ENCODE data around the gene ZNF275.
"Not testable (repeated sequence)": the region's sequence is repeated elsewhere in the genome, so short reads cannot be mapped to it uniquely, and the experiment has no call there.

ZNF275 gene

DNA sequence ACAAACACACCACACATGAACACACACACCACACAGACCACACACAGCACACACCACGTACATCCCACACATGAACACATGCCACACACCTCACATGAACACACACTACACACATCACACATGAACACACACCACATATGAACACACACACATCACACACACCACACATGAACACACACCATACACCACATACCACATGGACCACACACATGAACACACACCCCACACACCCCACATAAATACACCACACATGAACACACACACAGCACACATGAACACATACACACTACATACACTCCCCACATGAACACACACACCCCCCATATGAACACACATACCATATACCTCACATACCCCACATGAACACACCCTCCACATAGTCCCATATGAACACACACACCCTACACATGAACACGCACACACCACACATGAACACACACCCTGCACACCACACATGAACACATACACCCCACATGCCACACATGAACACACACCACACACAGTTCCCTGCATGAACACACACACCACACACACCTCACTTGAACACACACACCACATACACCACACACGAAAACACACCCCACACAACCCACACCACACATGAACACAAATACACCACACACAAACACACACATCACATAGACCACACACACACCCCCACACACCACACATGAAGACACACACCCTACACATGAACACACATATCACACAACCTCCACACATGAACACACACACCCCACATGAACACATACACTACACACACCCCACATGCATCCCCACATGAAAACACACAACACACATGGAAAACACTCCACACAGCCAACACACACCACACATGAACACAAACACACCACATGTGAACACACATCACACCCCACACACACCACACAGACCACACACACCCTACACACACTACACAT is 48.9 kb downstream of the ZNF275 start:
- Histone ChIP-seq H3K14ac (ENCODE audit: low read length in 2 of 2) (no peak overlapping the region), H3K27me3 (ENCODE audit: control insufficient read depth in 1 of 2, insufficient read depth in 1 of 2, low read length in 2 of 2) (peaks cover 0 to 18% of the 10 kb centered on the region in 2 experiments), H4K8ac (ENCODE audit: low read length) (no peak overlapping the region), H3K36me3 (ENCODE audit: control insufficient read depth in 1 of 2, insufficient read depth in 2 of 2, low read depth in 1 of 2, low read length in 2 of 2) (no peaks in the 10 kb centered on the region), H3K27ac (ENCODE audit: low read length, poor library complexity, severe bottlenecking) (no peak overlapping the region), H4K91ac (ENCODE audit: low read length) (peak overlapping the region; percentile 56), H3K23ac (ENCODE audit: low read length in 2 of 2) (no peak overlapping the region), H3K9me3 (ENCODE audit: control insufficient read depth, low read length) (no peaks in the 10 kb centered on the region), H3K4ac (ENCODE audit: low read depth in 1 of 2, low read length in 2 of 2) (no peak overlapping the region), H3K9ac (ENCODE audit: low read length) (peak overlapping the region; percentile 90), H2BK120ac (ENCODE audit: low read depth, low read length) (no peak overlapping the region), H3K18ac (ENCODE audit: low read depth in 1 of 2, low read length in 2 of 2) (no peak overlapping the region), H2AK5ac (ENCODE audit: low read length, severe bottlenecking) (no peak overlapping the region), H3K4me1 (ENCODE audit: control insufficient read depth, insufficient read depth, low read depth, low read length) (peaks cover 4% of the 10 kb centered on the region), H3K4me3 (ENCODE audit: insufficient read depth in 1 of 2, low read depth in 1 of 2, low read length in 2 of 2) (peak overlapping the region in 1 of 2 experiments; percentile 15), H2BK5ac (ENCODE audit: low read depth, low read length, poor library complexity, severe bottlenecking) (no peak overlapping the region), H3K79me1 (replicated peaks; ENCODE audit: low read length, poor library complexity, severe bottlenecking) (no peaks in the 10 kb centered on the region), H3K4me2 (ENCODE audit: low read length, poor library complexity, severe bottlenecking) (no peak overlapping the region), H2AFZ (ENCODE audit: low read depth, low read length) (no peak overlapping the region), H2BK15ac (ENCODE audit: low read depth, poor library complexity, severe bottlenecking) (no peak overlapping the region), H2BK12ac (ENCODE audit: low read length in 2 of 2) (no peak overlapping the region)
- WGBS, result 91% methylated on average over 3 of the region's 3 CpGs
- DNase-seq, result no peak

DNA sequence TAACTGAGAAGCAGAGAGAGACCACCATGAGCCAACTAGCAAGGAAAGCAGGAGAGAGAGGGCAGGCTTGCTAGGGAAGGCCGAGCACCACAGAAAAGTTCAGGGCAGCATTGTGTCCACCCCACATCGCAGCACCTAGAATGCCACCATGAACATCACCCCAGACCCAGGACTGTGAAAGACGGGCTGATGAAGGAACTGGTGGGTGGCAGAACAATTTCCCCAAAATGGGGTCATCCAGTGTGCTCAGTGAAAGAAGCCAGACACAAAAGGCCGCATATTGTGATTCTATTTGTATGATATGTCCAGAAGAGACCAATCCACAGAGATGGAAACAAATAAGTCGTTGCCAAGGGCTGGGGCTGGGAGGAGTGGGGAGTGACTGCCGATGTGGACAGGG is 50.4 kb downstream of the ZNF275 start:
- H3K9ac ChIP-seq (ENCODE audit: low read length), result no peak overlapping the region
- H3K27ac ChIP-seq (ENCODE audit: low read length, poor library complexity, severe bottlenecking), result no peak overlapping the region
- no peak overlapping the region for H3K4ac ChIP-seq (ENCODE audit: low read depth in 1 of 2, low read length in 2 of 2)
- 88% methylated on average over 5 of the region's 6 CpGs for WGBS
- no peak overlapping the region for H4K91ac ChIP-seq (ENCODE audit: low read length)
- no peak overlapping the region for H2AFZ ChIP-seq (ENCODE audit: low read depth, low read length)
- H2AK5ac ChIP-seq (ENCODE audit: low read length, severe bottlenecking), result no peak overlapping the region
- no peak overlapping the region for H2BK120ac ChIP-seq (ENCODE audit: low read depth, low read length)
- peaks cover 4% of the 10 kb centered on the region for H3K4me1 ChIP-seq (ENCODE audit: control insufficient read depth, insufficient read depth, low read depth, low read length)
- H3K27me3 ChIP-seq (ENCODE audit: control insufficient read depth in 1 of 2, insufficient read depth in 1 of 2, low read length in 2 of 2), result peaks cover 0 to 24% of the 10 kb centered on the region in 2 experiments
- H2BK15ac ChIP-seq (ENCODE audit: low read depth, poor library complexity, severe bottlenecking), result no peak overlapping the region
- no peaks in the 10 kb centered on the region for H3K79me1 ChIP-seq (replicated peaks; ENCODE audit: low read length, poor library complexity, severe bottlenecking)
- no peak overlapping the region for H2BK5ac ChIP-seq (ENCODE audit: low read depth, low read length, poor library complexity, severe bottlenecking)
- no peak overlapping the region for H3K4me2 ChIP-seq (ENCODE audit: low read length, poor library complexity, severe bottlenecking)
- H3K4me3 ChIP-seq (ENCODE audit: insufficient read depth in 1 of 2, low read depth in 1 of 2, low read length in 2 of 2), result no peak overlapping the region
- H3K23ac ChIP-seq (ENCODE audit: low read length in 2 of 2), result no peak overlapping the region
- no peak for DNase-seq
- no peak overlapping the region for H3K14ac ChIP-seq (ENCODE audit: low read length in 2 of 2)
- H3K36me3 ChIP-seq (ENCODE audit: control insufficient read depth in 1 of 2, insufficient read depth in 2 of 2, low read depth in 1 of 2, low read length in 2 of 2), result no peaks in the 10 kb centered on the region
- H3K9me3 ChIP-seq (ENCODE audit: control insufficient read depth, low read length), result no peaks in the 10 kb centered on the region
- H4K8ac ChIP-seq (ENCODE audit: low read length), result no peak overlapping the region
- H3K18ac ChIP-seq (ENCODE audit: low read depth in 1 of 2, low read length in 2 of 2), result no peak overlapping the region
- H2BK12ac ChIP-seq (ENCODE audit: low read length in 2 of 2), result no peak overlapping the region

DNA sequence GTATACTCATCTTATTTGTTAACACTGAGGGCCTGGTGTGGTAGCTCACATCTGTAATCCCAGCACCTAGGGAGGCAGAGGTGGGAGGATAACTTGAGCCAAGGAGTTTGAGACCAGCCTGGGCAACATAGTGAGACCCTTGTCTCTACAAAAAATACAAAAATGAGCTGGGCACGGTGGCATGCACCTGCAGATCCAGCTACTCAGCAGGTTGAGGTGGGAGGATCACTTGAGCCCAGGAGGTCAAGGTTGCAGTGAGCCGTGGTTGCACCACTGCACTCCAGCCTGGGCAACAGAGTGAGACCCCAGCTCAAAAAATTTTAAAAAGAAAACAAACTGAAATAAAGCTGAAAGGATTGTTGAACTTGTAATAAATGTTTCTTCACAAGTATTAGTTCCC is 51.0 kb downstream of the ZNF275 start:
- H3K4me1 ChIP-seq (ENCODE audit: control insufficient read depth, insufficient read depth, low read depth, low read length); H3K79me1 ChIP-seq (replicated peaks; ENCODE audit: low read length, poor library complexity, severe bottlenecking); H2AFZ ChIP-seq (ENCODE audit: low read depth, low read length); H2BK15ac ChIP-seq (ENCODE audit: low read depth, poor library complexity, severe bottlenecking); H3K23ac ChIP-seq (ENCODE audit: low read length in 2 of 2); H4K91ac ChIP-seq (ENCODE audit: low read length); H2AK5ac ChIP-seq (ENCODE audit: low read length, severe bottlenecking); H2BK12ac ChIP-seq (ENCODE audit: low read length in 2 of 2); DNase-seq; H3K14ac ChIP-seq (ENCODE audit: low read length in 2 of 2); H3K36me3 ChIP-seq (ENCODE audit: control insufficient read depth in 1 of 2, insufficient read depth in 2 of 2, low read depth in 1 of 2, low read length in 2 of 2); H3K4me3 ChIP-seq (ENCODE audit: insufficient read depth in 1 of 2, low read depth in 1 of 2, low read length in 2 of 2); H2BK120ac ChIP-seq (ENCODE audit: low read depth, low read length); H3K27ac ChIP-seq (ENCODE audit: low read length, poor library complexity, severe bottlenecking); H2BK5ac ChIP-seq (ENCODE audit: low read depth, low read length, poor library complexity, severe bottlenecking); H3K18ac ChIP-seq (ENCODE audit: low read depth in 1 of 2, low read length in 2 of 2); H3K4ac ChIP-seq (ENCODE audit: low read depth in 1 of 2, low read length in 2 of 2); H3K9me3 ChIP-seq (ENCODE audit: control insufficient read depth, low read length); H3K9ac ChIP-seq (ENCODE audit: low read length); H4K8ac ChIP-seq (ENCODE audit: low read length); H3K4me2 ChIP-seq (ENCODE audit: low read length, poor library complexity, severe bottlenecking): not testable (repeated sequence)
- 17% methylated on average over 1 of the region's 2 CpGs for WGBS
- peaks cover 0 to 24% of the 10 kb centered on the region in 2 experiments for H3K27me3 ChIP-seq (ENCODE audit: control insufficient read depth in 1 of 2, insufficient read depth in 1 of 2, low read length in 2 of 2)

DNA sequence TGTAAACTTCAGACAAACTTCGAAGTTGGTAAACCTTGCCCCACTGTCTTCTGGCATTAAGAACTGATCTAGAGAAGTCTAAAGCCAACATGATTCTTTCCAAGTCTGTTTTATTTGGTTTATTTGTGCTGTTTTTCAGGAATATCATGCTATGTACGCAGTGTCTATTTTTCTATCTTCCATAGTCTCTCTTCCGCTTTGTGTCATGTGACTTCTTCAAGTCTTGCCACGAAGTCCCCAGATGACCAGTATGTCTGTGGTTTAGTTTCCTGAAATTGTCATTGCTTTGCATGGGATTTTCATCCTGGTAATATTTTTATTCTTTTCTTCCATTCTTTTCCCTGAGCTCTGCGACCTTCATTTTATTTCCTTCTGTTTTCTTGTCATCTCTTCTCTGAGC is 52.1 kb downstream of the ZNF275 start:
- Histone ChIP-seq H2BK120ac (ENCODE audit: low read depth, low read length) (no peak overlapping the region), H3K4me1 (ENCODE audit: control insufficient read depth, insufficient read depth, low read depth, low read length) (peaks cover 3% of the 10 kb centered on the region), H3K9ac (ENCODE audit: low read length) (no peak overlapping the region), H2BK15ac (ENCODE audit: low read depth, poor library complexity, severe bottlenecking) (no peak overlapping the region), H3K4me2 (ENCODE audit: low read length, poor library complexity, severe bottlenecking) (no peak overlapping the region), H2AFZ (ENCODE audit: low read depth, low read length) (no peak overlapping the region), H4K91ac (ENCODE audit: low read length) (no peak overlapping the region), H3K14ac (ENCODE audit: low read length in 2 of 2) (no peak overlapping the region), H3K36me3 (ENCODE audit: control insufficient read depth in 1 of 2, insufficient read depth in 2 of 2, low read depth in 1 of 2, low read length in 2 of 2) (no peaks in the 10 kb centered on the region), H4K8ac (ENCODE audit: low read length) (no peak overlapping the region), H3K4ac (ENCODE audit: low read depth in 1 of 2, low read length in 2 of 2) (no peak overlapping the region), H3K79me1 (replicated peaks; ENCODE audit: low read length, poor library complexity, severe bottlenecking) (no peaks in the 10 kb centered on the region), H3K23ac (ENCODE audit: low read length in 2 of 2) (no peak overlapping the region), H3K9me3 (ENCODE audit: control insufficient read depth, low read length) (no peaks in the 10 kb centered on the region), H3K4me3 (ENCODE audit: insufficient read depth in 1 of 2, low read depth in 1 of 2, low read length in 2 of 2) (no peak overlapping the region), H2BK5ac (ENCODE audit: low read depth, low read length, poor library complexity, severe bottlenecking) (no peak overlapping the region), H2AK5ac (ENCODE audit: low read length, severe bottlenecking) (no peak overlapping the region), H2BK12ac (ENCODE audit: low read length in 2 of 2) (no peak overlapping the region), H3K27me3 (ENCODE audit: control insufficient read depth in 1 of 2, insufficient read depth in 1 of 2, low read length in 2 of 2) (peaks cover 0 to 24% of the 10 kb centered on the region in 2 experiments), H3K18ac (ENCODE audit: low read depth in 1 of 2, low read length in 2 of 2) (no peak overlapping the region), H3K27ac (ENCODE audit: low read length, poor library complexity, severe bottlenecking) (no peak overlapping the region)
- WGBS, result no CpG with 5 or more reads among the region's 5 CpGs
- no peak for DNase-seq

All from mesenchymal stem cell (in vitro differentiated cells and primary cell).